K562 (cell line): Measurements from ENCODE around the gene PPAT. TPM values are rescaled to one million over a fixed set of nuclear protein-coding genes. Genes with fewer than 3 reads are reported as not detected.

Experiments
- HMGXB4 ChIP-seq: sonication (generic); formaldehyde crosslinking; IDR thresholded peaks from 2 replicates; pipeline ENCODE4 v1.8.1; 2023; ENCODE audit warnings: mild to moderate bottlenecking, missing genetic modification reagents
- KAT7 ChIP-seq: sonication (generic); formaldehyde crosslinking; IDR thresholded peaks from 2 replicates; pipeline ENCODE4 v1.8.0; 2022; ENCODE audit warnings: missing genetic modification reagents, mild to moderate bottlenecking, borderline replicate concordance
- MBD2 ChIP-seq: sonication (generic); IDR thresholded peaks from 2 replicates; pipeline ENCODE4 v1.6.1; 2016; ENCODE audit warnings: low read depth, borderline replicate concordance
- MGA ChIP-seq: fragments of 450-650 bp; IDR thresholded peaks from 2 replicates; pipeline ENCODE4 v1.6.1; 2016; ENCODE audit warnings: mild to moderate bottlenecking, moderate library complexity
- PHF20 ChIP-seq: fragments of 450-650 bp; IDR thresholded peaks from 2 replicates; pipeline ENCODE4 v1.6.1; 2018; ENCODE audit not compliant: partially characterized antibody
- POLR2AphosphoS5 ChIP-seq: IDR thresholded peaks from 2 replicates; pipeline ENCODE4 v1.6.1; 2011; ENCODE audit warnings: mild to moderate bottlenecking, low read depth, low read length, moderate library complexity; ENCODE audit not compliant: control insufficient read depth, insufficient read depth
- RBFOX2 ChIP-seq: fragments of 200-400 bp; formaldehyde crosslinking; IDR thresholded peaks from 2 replicates; pipeline ENCODE4 v1.6.1; 2017; ENCODE audit warnings: low read depth, mild to moderate bottlenecking, low read length, moderate library complexity
- SMAD4 ChIP-seq: fragments of 250-450 bp; sonication (Bioruptor Pico); conservative IDR thresholded peaks from 2 replicates; pipeline ENCODE4 v1.8.0; 2021; ENCODE audit warnings: inconsistent platforms, mild to moderate bottlenecking, moderate library complexity
- SMARCC2 ChIP-seq: fragments of 450-650 bp; IDR thresholded peaks from 2 replicates; pipeline ENCODE4 v1.6.1; 2017; ENCODE audit warnings: antibody characterized with exemption, moderate library complexity, mild to moderate bottlenecking, low read depth
- ZFP91 ChIP-seq: sonication (generic); formaldehyde crosslinking; IDR thresholded peaks from 2 replicates; pipeline ENCODE4 v1.8.0; 2022; ENCODE audit warnings: mild to moderate bottlenecking, missing genetic modification reagents
- ZFPM2 ChIP-seq: fragments of 250-450 bp; sonication (Bioruptor Pico); IDR thresholded peaks from 2 replicates; pipeline ENCODE4 v1.5.1; 2022; ENCODE audit warnings: mild to moderate bottlenecking
- ZFX ChIP-seq: sonication (generic); formaldehyde crosslinking; IDR thresholded peaks from 2 replicates; pipeline ENCODE4 v1.8.0; 2022; ENCODE audit warnings: mild to moderate bottlenecking, missing genetic modification reagents, moderate library complexity
- polyA plus RNA-seq, 8 experiments: library from polyadenylated mRNA; depleted of rRNA in 4 of 8; stranded (reverse) in 5 of 8; unstranded in 3 of 8; fragments of >200 nt; fragmentation: Nextera tagmentation in 2 of 8; fragmentation: Illumina TruSeq in 1 of 8; extraction: Ambion mirVana in 2 of 8; extraction: Trizol in 1 of 8; gene quantifications; 2 replicates each; pipeline versions ENCODE4 v1.2.1 to v1.2.3, GENCODE V29; 2011 to 2014; ENCODE audit warnings: inconsistent platforms in 1 of 8, missing spikeins in 1 of 8
- total RNA-seq, 7 experiments: library from RNA; depleted of rRNA in 6 of 7; stranded (reverse); fragments of >200 nt in 6 of 7; fragmentation: Illumina TruSeq in 2 of 7; extraction: Trizol in 2 of 7; gene quantifications; 2 replicates each; pipeline versions ENCODE4 v1.2.1 to v1.2.3, GENCODE V29; 2011 to 2021; ENCODE audit warnings: low replicate concordance in 1 of 7

Gene PPAT
- total and polyA plus RNA-seq, 9 of the 15 experiments (the other 6 are each of a cell fraction or from before 2014, with no cell fraction given): 36.2 to 75.8 (median 55.5) TPM

- TF ChIP-seq MGA: peak; percentile 58; the same call in 1 of the 2 replicates
- TF ChIP-seq SMAD4: no peak
- TF ChIP-seq MBD2: peak; percentile 65; the same call in 1 of the 2 replicates
- peak; percentile 96 for TF ChIP-seq POLR2AphosphoS5
- TF ChIP-seq KAT7 (CRISPR knock-in tag): no peak; the same call in 1 of the 2 replicates
- TF ChIP-seq RBFOX2: peak; percentile 95
- TF ChIP-seq PHF20: peak; percentile 54
- TF ChIP-seq SMARCC2: no peak
- TF ChIP-seq ZFPM2 (CRISPR knock-in tag): no peak
- TF ChIP-seq ZFP91: no peak; the same call in 1 of the 2 replicates
- TF ChIP-seq ZFX: peak; percentile 77
- TF ChIP-seq HMGXB4 (CRISPR knock-in tag): peak; percentile 3; the same call in 1 of the 2 replicates
These were observed 32.1 kb upstream of the PPAT start, which contains the start of gene SRP72 (continued) for GRCh38 chr4:56467284-56468096.
